Measurements from ENCODE around the gene PTPRA. TPM values are rescaled to one million over a fixed set of nuclear protein-coding genes. Genes with fewer than 3 reads are reported as not detected.
"Not testable (repeated sequence)": the region's sequence is repeated elsewhere in the genome, so short reads cannot be mapped to it uniquely, and the experiment has no call there.

PTPRA gene
- total RNA-seq, 2 experiments from 2014 or later: 66.9 to 71.5 TPM

GRCh38 chr20:3047486-3048419 lies 174.5 kb downstream of the PTPRA start:
- peaks cover 25% of the 10 kb centered on the region for H3K4me1 Mint-ChIP-seq
- no peak for DNase-seq
- ChIA-PET CTCF (no interaction called here), POLR2A (interaction anchor here (1.1 to 1.2 kb wide), 2 partner anchors 55 to 155 kb away, joined by 3 to 4 read pairs; no protein-coding TSS in a partner anchor)
- peaks cover 32% of the 10 kb centered on the region for H3K36me3 Mint-ChIP-seq (ENCODE audit: low read depth)
- H3K27ac Mint-ChIP-seq: no peak overlapping the region
- peak overlapping the region; percentile 74 for H3K4me3 Mint-ChIP-seq
- no peaks in the 10 kb centered on the region for H3K9me3 Mint-ChIP-seq
- H3K27me3 Mint-ChIP-seq: no peaks in the 10 kb centered on the region

GRCh38 chr20:3051385-3052019 lies 178.2 kb downstream of the PTPRA start:
- H3K27ac Mint-ChIP-seq: no peak overlapping the region
- ChIA-PET POLR2A (interaction anchor here (1.0 kb wide), 1 partner anchor 26 kb away, joined by 3 read pairs; no protein-coding TSS in a partner anchor), CTCF (interaction anchor here (1.7 to 3.2 kb wide), 3 partner anchors 65 to 265 kb away, joined by 5 to 25 read pairs (median 16); no protein-coding TSS in a partner anchor)
- no peak overlapping the region for H3K4me3 Mint-ChIP-seq
- H3K36me3 Mint-ChIP-seq (ENCODE audit: low read depth): peaks cover 32% of the 10 kb centered on the region
- H3K4me1 Mint-ChIP-seq: peaks cover 20% of the 10 kb centered on the region
- H3K27me3 Mint-ChIP-seq: no peaks in the 10 kb centered on the region
- no peaks in the 10 kb centered on the region for H3K9me3 Mint-ChIP-seq
- DNase-seq: no peak

GRCh38 chr20:3059489-3059888 lies 186.2 kb downstream of the PTPRA start:
- H3K9me3 Mint-ChIP-seq: no peaks in the 10 kb centered on the region
- peaks cover 1% of the 10 kb centered on the region for H3K4me1 Mint-ChIP-seq
- ChIA-PET POLR2A (no interaction called here), CTCF (no interaction called here)
- H3K36me3 Mint-ChIP-seq (ENCODE audit: low read depth): no peaks in the 10 kb centered on the region
- H3K27ac Mint-ChIP-seq: no peak overlapping the region
- H3K27me3 Mint-ChIP-seq: no peaks in the 10 kb centered on the region
- no peak for DNase-seq
- no peak overlapping the region for H3K4me3 Mint-ChIP-seq

GRCh38 chr20:3064119-3064518 lies 190.8 kb downstream of the PTPRA start:
- H3K4me3 Mint-ChIP-seq; H3K9me3 Mint-ChIP-seq; H3K4me1 Mint-ChIP-seq; H3K27me3 Mint-ChIP-seq; H3K27ac Mint-ChIP-seq; H3K36me3 Mint-ChIP-seq (ENCODE audit: low read depth); DNase-seq; POLR2A ChIA-PET: not testable (repeated sequence)
- CTCF ChIA-PET: interaction anchor here (1.6 kb wide), 1 partner anchor 10 kb away, joined by 5 read pairs; no protein-coding TSS in a partner anchor

GRCh38 chr20:3067139-3068014 lies 194.1 kb downstream of the PTPRA start:
- Mint-ChIP-seq H3K27me3 (peaks cover 6% of the 10 kb centered on the region), H3K4me3 (no peak overlapping the region), H3K9me3 (no peaks in the 10 kb centered on the region), H3K27ac (no peak overlapping the region), H3K36me3 (ENCODE audit: low read depth) (no peaks in the 10 kb centered on the region), H3K4me1 (peaks cover 12% of the 10 kb centered on the region)
- ChIA-PET POLR2A (no interaction called here), CTCF (interaction anchor here (1.3 to 2.5 kb wide), 2 partner anchors 10 to 14 kb away, joined by 7 to 11 read pairs; no protein-coding TSS in a partner anchor)
- no peak for DNase-seq

- CTCF ChIA-PET: interaction anchor here (1.3 to 2.5 kb wide), 2 partner anchors 10 to 15 kb away, joined by 7 to 11 read pairs; no protein-coding TSS in a partner anchor
- Mint-ChIP-seq H3K27me3 (peaks cover 10% of the 10 kb centered on the region), H3K27ac (no peak overlapping the region), H3K4me3 (no peak overlapping the region), H3K9me3 (no peaks in the 10 kb centered on the region), H3K4me1 (peaks cover 16% of the 10 kb centered on the region), H3K36me3 (ENCODE audit: low read depth) (no peaks in the 10 kb centered on the region)
- DNase-seq: no peak
- POLR2A ChIA-PET: no interaction called here
These were observed 194.8 kb downstream of the PTPRA start for GRCh38 chr20:3068075-3068474.

- Mint-ChIP-seq H3K4me1 (peaks cover 18% of the 10 kb centered on the region), H3K27me3 (peaks cover 12% of the 10 kb centered on the region), H3K4me3 (no peak overlapping the region), H3K27ac (no peak overlapping the region), H3K9me3 (no peaks in the 10 kb centered on the region), H3K36me3 (ENCODE audit: low read depth) (no peaks in the 10 kb centered on the region)
- ChIA-PET POLR2A (interaction anchor here (1.0 to 1.5 kb wide), 3 partner anchors 9 to 196 kb away, joined by 3 to 4 read pairs (median 3); partner anchors contain the start of genes FASTKD5, PTPRA and UBOX5), CTCF (interaction anchor here (0.8 to 2.5 kb wide), 8 partner anchors 8 to 49 kb away, joined by 3 to 11 read pairs (median 4); no protein-coding TSS in a partner anchor)
- DNase-seq: peak; percentile 31
These were observed 196.0 kb downstream of the PTPRA start for GRCh38 chr20:3068986-3069900.

GRCh38 chr20:3070725-3071124 lies 197.4 kb downstream of the PTPRA start:
- H3K4me3 Mint-ChIP-seq: peak overlapping the region; percentile 57
- H3K27ac Mint-ChIP-seq: no peak overlapping the region
- CTCF ChIA-PET: interaction anchor here (1.4 to 1.6 kb wide), 2 partner anchors 38 to 45 kb away, joined by 3 to 5 read pairs; no protein-coding TSS in a partner anchor
- H3K4me1 Mint-ChIP-seq: peaks cover 27% of the 10 kb centered on the region
- DNase-seq: no peak
- H3K36me3 Mint-ChIP-seq (ENCODE audit: low read depth): no peaks in the 10 kb centered on the region
- H3K9me3 Mint-ChIP-seq: no peaks in the 10 kb centered on the region
- POLR2A ChIA-PET: no interaction called here
- H3K27me3 Mint-ChIP-seq: peaks cover 14% of the 10 kb centered on the region

- Mint-ChIP-seq H3K4me1 (peaks cover 28% of the 10 kb centered on the region), H3K27me3 (peaks cover 15% of the 10 kb centered on the region), H3K36me3 (ENCODE audit: low read depth) (no peaks in the 10 kb centered on the region), H3K27ac (no peak overlapping the region), H3K9me3 (no peaks in the 10 kb centered on the region), H3K4me3 (peak overlapping the region; percentile 57)
- DNase-seq: no peak
- ChIA-PET CTCF (interaction anchor here (1.4 kb wide), 1 partner anchor 45 kb away, joined by 5 read pairs; no protein-coding TSS in a partner anchor), POLR2A (no interaction called here)
These were observed 198.0 kb downstream of the PTPRA start for GRCh38 chr20:3071266-3071609.

- H3K9me3 Mint-ChIP-seq: no peaks in the 10 kb centered on the region
- ChIA-PET POLR2A (interaction anchor here (1.2 to 1.6 kb wide), 2 partner anchors 22 to 30 kb away, joined by 3 to 4 read pairs; no protein-coding TSS in a partner anchor), CTCF (interaction anchor here (0.5 to 2.3 kb wide), 2 partner anchors 17 to 18 kb away, joined by 3 to 10 read pairs; no protein-coding TSS in a partner anchor)
- H3K27me3 Mint-ChIP-seq: peaks cover 15% of the 10 kb centered on the region
- peak; percentile 70 for DNase-seq
- no peak within 1 kb of the TSS for H3K27ac Mint-ChIP-seq
- H3K36me3 Mint-ChIP-seq (ENCODE audit: low read depth): no peaks in the 10 kb centered on the region
- H3K4me3 Mint-ChIP-seq: peak within 1 kb of the TSS; percentile 57
- peaks cover 31% of the 10 kb centered on the region for H3K4me1 Mint-ChIP-seq
These were observed 198.6 kb downstream of the PTPRA start, which contains the start of gene OXT for GRCh38 chr20:3071610-3072529. TSS of gene OXT (plus strand) at chr20:3071620. CDS start at chr20:3071656, 36 bp downstream.
